ENCODE measurements around the gene PDE4B. TPM values are rescaled to one million over a fixed set of nuclear protein-coding genes. Genes with fewer than 3 reads are reported as not detected.
"Not testable (repeated sequence)": the region's sequence is repeated elsewhere in the genome, so short reads cannot be mapped to it uniquely, and the experiment has no call there.

The PDE4B gene
- total RNA-seq, 1 donor from 2014 or later = 7.2 TPM

GRCh38 chr1:66108624-66109023 lies 315.9 kb downstream of the PDE4B start:
- no peak for TF ChIP-seq CTCF (IDR thresholded peaks at IDR 0.05; ENCODE audit: partially characterized antibody, unreplicated experiment)
- H3K36me3 Mint-ChIP-seq (ENCODE audit: unreplicated experiment) = no peaks in the 10 kb centered on the region
- no peak for DNase-seq
- no peak overlapping the region for H3K4me3 Mint-ChIP-seq (ENCODE audit: unreplicated experiment)
- H3K9me3 Mint-ChIP-seq (ENCODE audit: unreplicated experiment) = no peaks in the 10 kb centered on the region
- peaks cover 2% of the 10 kb centered on the region for H3K27me3 Mint-ChIP-seq (ENCODE audit: unreplicated experiment)
- no peaks in the 10 kb centered on the region for H3K4me1 Mint-ChIP-seq (ENCODE audit: low read depth, unreplicated experiment)
- H3K27ac Mint-ChIP-seq (ENCODE audit: unreplicated experiment) = no peak overlapping the region

DNA sequence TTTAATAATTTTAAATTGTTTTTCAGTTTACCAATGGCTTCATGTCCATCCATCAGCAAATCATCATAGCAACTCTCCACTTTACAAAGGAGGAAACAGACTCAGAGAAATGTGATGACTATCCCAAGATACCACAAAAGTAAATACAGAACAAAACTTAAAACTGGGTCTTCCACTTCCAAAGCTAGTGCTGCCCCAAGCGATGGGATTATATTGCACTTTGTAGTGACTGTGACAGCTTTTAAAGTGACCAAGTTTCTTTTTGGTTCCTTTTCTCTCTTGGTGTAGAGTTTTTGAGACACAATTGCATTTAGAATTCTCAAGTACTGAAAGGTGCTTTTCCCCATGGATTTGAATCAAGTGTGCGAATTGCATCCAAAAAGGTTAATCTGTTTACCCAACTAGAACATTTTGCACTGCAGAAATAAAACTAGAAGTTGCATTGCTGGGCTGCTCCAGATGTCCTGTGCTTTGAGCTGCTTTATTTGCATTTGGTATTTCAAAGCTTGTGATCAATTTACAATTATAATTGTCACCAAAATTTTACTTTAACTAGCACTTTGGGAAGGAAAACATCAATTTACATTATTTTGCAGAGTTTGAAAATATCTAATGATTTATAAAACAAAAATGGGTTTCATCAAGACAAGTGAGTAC lies 320.2 kb downstream of the PDE4B start:
- TF ChIP-seq CTCF (IDR thresholded peaks at IDR 0.05; ENCODE audit: partially characterized antibody, unreplicated experiment) = no peak
- no peak overlapping the region for H3K27ac Mint-ChIP-seq (ENCODE audit: unreplicated experiment)
- no peaks in the 10 kb centered on the region for H3K4me1 Mint-ChIP-seq (ENCODE audit: low read depth, unreplicated experiment)
- no peak for DNase-seq
- no peaks in the 10 kb centered on the region for H3K36me3 Mint-ChIP-seq (ENCODE audit: unreplicated experiment)
- no peaks in the 10 kb centered on the region for H3K9me3 Mint-ChIP-seq (ENCODE audit: unreplicated experiment)
- H3K27me3 Mint-ChIP-seq (ENCODE audit: unreplicated experiment) = peaks cover 2% of the 10 kb centered on the region
- no peak overlapping the region for H3K4me3 Mint-ChIP-seq (ENCODE audit: unreplicated experiment)

GRCh38 chr1:66119148-66119547 lies 326.5 kb downstream of the PDE4B start:
- TF ChIP-seq CTCF (IDR thresholded peaks at IDR 0.05; ENCODE audit: partially characterized antibody, unreplicated experiment) = no peak
- no peaks in the 10 kb centered on the region for H3K27me3 Mint-ChIP-seq (ENCODE audit: unreplicated experiment)
- no peak for DNase-seq
- peaks cover 1% of the 10 kb centered on the region for H3K9me3 Mint-ChIP-seq (ENCODE audit: unreplicated experiment)
- H3K4me3 Mint-ChIP-seq (ENCODE audit: unreplicated experiment) = no peak overlapping the region
- H3K4me1 Mint-ChIP-seq (ENCODE audit: low read depth, unreplicated experiment) = no peaks in the 10 kb centered on the region
- H3K36me3 Mint-ChIP-seq (ENCODE audit: unreplicated experiment) = no peaks in the 10 kb centered on the region
- H3K27ac Mint-ChIP-seq (ENCODE audit: unreplicated experiment) = no peak overlapping the region

DNA sequence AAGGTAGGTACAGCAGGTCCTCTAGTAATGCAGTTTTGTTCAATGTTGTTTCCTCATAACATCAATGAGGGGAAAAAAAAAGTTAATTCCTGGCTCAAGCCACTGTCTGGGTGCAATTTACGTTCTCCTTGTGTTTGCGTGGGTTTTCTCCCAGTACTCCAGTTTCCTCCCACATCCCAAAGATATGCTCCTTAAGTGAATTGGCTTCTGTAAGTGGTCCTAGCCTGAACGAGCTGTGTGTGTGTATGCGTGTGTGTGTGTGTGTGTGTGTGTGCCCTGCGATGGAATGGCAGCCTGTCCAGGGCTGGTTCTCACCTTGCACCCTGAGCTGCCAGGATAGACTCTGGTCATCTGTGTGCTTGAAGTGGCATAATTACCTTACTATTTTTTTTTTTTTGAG lies 332.0 kb downstream of the PDE4B start:
- no peak overlapping the region for H3K4me3 Mint-ChIP-seq (ENCODE audit: unreplicated experiment)
- no peak for TF ChIP-seq CTCF (IDR thresholded peaks at IDR 0.05; ENCODE audit: partially characterized antibody, unreplicated experiment)
- no peaks in the 10 kb centered on the region for H3K4me1 Mint-ChIP-seq (ENCODE audit: low read depth, unreplicated experiment)
- no peak for DNase-seq
- H3K27ac Mint-ChIP-seq (ENCODE audit: unreplicated experiment) = no peak overlapping the region
- H3K36me3 Mint-ChIP-seq (ENCODE audit: unreplicated experiment) = no peaks in the 10 kb centered on the region
- no peaks in the 10 kb centered on the region for H3K27me3 Mint-ChIP-seq (ENCODE audit: unreplicated experiment)
- H3K9me3 Mint-ChIP-seq (ENCODE audit: unreplicated experiment) = peaks cover 1% of the 10 kb centered on the region

GRCh38 chr1:66128641-66129040 lies 335.9 kb downstream of the PDE4B start:
- H3K27ac Mint-ChIP-seq (ENCODE audit: unreplicated experiment); H3K9me3 Mint-ChIP-seq (ENCODE audit: unreplicated experiment); H3K4me3 Mint-ChIP-seq (ENCODE audit: unreplicated experiment); H3K27me3 Mint-ChIP-seq (ENCODE audit: unreplicated experiment); H3K4me1 Mint-ChIP-seq (ENCODE audit: low read depth, unreplicated experiment); DNase-seq; H3K36me3 Mint-ChIP-seq (ENCODE audit: unreplicated experiment): not testable (repeated sequence)

Data from glutamatergic neuron (in vitro differentiated cells).